ENCODE measurements around the gene LRRC23. TPM values are rescaled to one million over a fixed set of nuclear protein-coding genes. Genes with fewer than 3 reads are reported as not detected.

LRRC23 gene
- total RNA-seq = 8.5 TPM

GRCh38 chr12:6904280-6905276, at the start of gene LRRC23:
Gene LRRC23 (plus strand): TSS chr12:6904822. CDS start chr12:6905634, 812 bp downstream.

GRCh38 chr12:6867413-6868210, 37.0 kb upstream of the LRRC23 start, which contains the start of gene TPI1:
Gene TPI1 (plus strand): TSS chr12:6867531. CDS start chr12:6867567, 36 bp downstream.

GRCh38 chr12:6873094-6874014, 31.3 kb upstream of the LRRC23 start, which contains the start of gene SPSB2:
Gene SPSB2 (minus strand): TSS chr12:6873303. CDS start chr12:6872901, 402 bp downstream.

GRCh38 chr12:6914246-6914946, 9.8 kb downstream of the LRRC23 start, which contains the start of gene ENO2:
Gene ENO2 (plus strand): TSS chr12:6914580. CDS start chr12:6915833, 1,253 bp downstream.

GRCh38 chr12:6927379-6928021, 22.9 kb downstream of the LRRC23 start, which contains the start of gene ATN1:
Gene ATN1 (plus strand): TSS chr12:6927959. CDS start chr12:6934002, 6,043 bp downstream.

GRCh38 chr12:6943722-6944380, 39.2 kb downstream of the LRRC23 start, which contains the start of the genes C12orf57 and RNU7-1:
Gene C12orf57 (plus strand): TSS chr12:6944022. CDS start chr12:6944122, 100 bp downstream.
Gene RNU7-1 (plus strand): TSS chr12:6943816.

GRCh38 chr12:6950811-6951540, 46.4 kb downstream of the LRRC23 start, which contains the start of gene PTPN6:
Gene PTPN6 (plus strand): TSS chr12:6951356. CDS start chr12:6951513, 157 bp downstream.

Small RNA genes within 50 kb of the gene (small RNA-seq; reads per million reads assigned to genes)
- gene MIR141 (ENCODE audit: low replicate concordance) = 0.09 reads per million
- not detected for gene MIR200C (ENCODE audit: low replicate concordance)
- gene RNU7-1 (ENCODE audit: low replicate concordance) = not detected

Other genes starting within 250 kb of the LRRC23 start
- 83.6 TPM for gene ING4, start 241.7 kb upstream of the LRRC23 start, total RNA-seq
- gene ZNF384, start 215.4 kb upstream of the LRRC23 start, total RNA-seq = 32.2 TPM
- 4.1 TPM for gene PIANP, start 204.0 kb upstream of the LRRC23 start, total RNA-seq
- 39.4 TPM for gene COPS7A, start 180.8 kb upstream of the LRRC23 start, total RNA-seq
- 110 TPM for gene MLF2, start 151.7 kb upstream of the LRRC23 start, total RNA-seq
- 64.5 TPM for gene PTMS, start 138.5 kb upstream of the LRRC23 start, total RNA-seq
- gene LAG3, start 132.3 kb upstream of the LRRC23 start, total RNA-seq = not detected
- 1.9 TPM for gene CD4, start 115.3 kb upstream of the LRRC23 start, total RNA-seq
- gene GPR162, start 83.0 kb upstream of the LRRC23 start, total RNA-seq = 57.0 TPM
- 25.7 TPM for gene P3H3, start 76.4 kb upstream of the LRRC23 start, total RNA-seq
- 5.9 TPM for gene GNB3, start 63.9 kb upstream of the LRRC23 start, total RNA-seq
- gene CDCA3, start 53.5 kb upstream of the LRRC23 start, total RNA-seq = 4.1 TPM
- 64.8 TPM for gene USP5, start 52.7 kb upstream of the LRRC23 start, total RNA-seq
- gene TPI1, start 37.3 kb upstream of the LRRC23 start, total RNA-seq = 181 TPM
- 2.8 TPM for gene SPSB2, start 31.5 kb upstream of the LRRC23 start, total RNA-seq
- gene ENO2, start 9.8 kb downstream of the LRRC23 start, total RNA-seq = 146 TPM
- 22.5 TPM for gene ATN1, start 23.1 kb downstream of the LRRC23 start, total RNA-seq
- gene RNU7-1, start 39.0 kb downstream of the LRRC23 start, total RNA-seq = not detected
- 295 TPM for gene C12orf57, start 39.2 kb downstream of the LRRC23 start, total RNA-seq
- 3.4 TPM for gene PTPN6, start 46.5 kb downstream of the LRRC23 start, total RNA-seq
- gene PHB2, start 65.8 kb downstream of the LRRC23 start, total RNA-seq = 104 TPM
- 39.4 TPM for gene EMG1, start 66.1 kb downstream of the LRRC23 start, total RNA-seq
- 15.0 TPM for gene LPCAT3, start 113.7 kb downstream of the LRRC23 start, total RNA-seq
- gene C1S, start 155.9 kb downstream of the LRRC23 start, total RNA-seq = 8.1 TPM
- 1.6 TPM for gene C1R, start 187.6 kb downstream of the LRRC23 start, total RNA-seq
- 5.9 TPM for gene C1RL, start 204.4 kb downstream of the LRRC23 start, total RNA-seq
- not detected for gene RBP5, start 224.1 kb downstream of the LRRC23 start, total RNA-seq
- gene CLSTN3, start 225.5 kb downstream of the LRRC23 start, total RNA-seq = 79.2 TPM

Data from parietal lobe (tissue), 2 donors.